GM23338 (cell line): ENCODE results near the gene GPR176. TPM values are rescaled to one million over a fixed set of nuclear protein-coding genes. Genes with fewer than 3 reads are reported as not detected.
A peak's percentile ranks its signal among the peaks of the same experiment; 100 is the strongest.

Experiments
- ATAC-seq: fragments of 200-7000 bp; cut with Tn5 transposase; 3 replicates; pipeline ENCODE4 v1.9.1; 2020
- DNase-seq: peaks from one replicate; pipeline ENCODE4 v3.0.0-alpha.2; 2015; ENCODE audit warnings: low spot score
- H2AFZ ChIP-seq: fragments of 200-600 bp; sonication (generic); 2 replicates; pipeline ENCODE4 v1.8.0; 2016; ENCODE audit warnings: antibody characterized with exemption, mild to moderate bottlenecking, moderate library complexity
- H3F3A ChIP-seq: fragments of 200-600 bp; sonication (generic); replicated peaks from 2 replicates; pipeline ENCODE4 v1.8.0; 2017; ENCODE audit warnings: antibody characterized with exemption, mixed run types, low read depth
- H3K27ac ChIP-seq: fragments of 200-600 bp; sonication (generic); 2 replicates; pipeline ENCODE4 v1.6.1; 2016; ENCODE audit warnings: low read depth
- H3K27me3 ChIP-seq: fragments of 200-600 bp; sonication (generic); 2 replicates; pipeline ENCODE4 v1.8.0; 2016; ENCODE audit warnings: mild to moderate bottlenecking, mixed run types, moderate library complexity; ENCODE audit not compliant: insufficient read depth
- H3K36me3 ChIP-seq: fragments of 200-600 bp; sonication (generic); 2 replicates; pipeline ENCODE4 v1.8.0; 2016; ENCODE audit warnings: mild to moderate bottlenecking; ENCODE audit not compliant: insufficient read depth
- H3K4me1 ChIP-seq: fragments of 200-600 bp; sonication (generic); 2 replicates; pipeline ENCODE4 v1.8.0; 2016; ENCODE audit warnings: mild to moderate bottlenecking, moderate library complexity; ENCODE audit not compliant: insufficient read depth
- H3K4me2 ChIP-seq: fragments of 200-600 bp; sonication (generic); 2 replicates; pipeline ENCODE4 v1.7.1; 2017; ENCODE audit warnings: mixed run types
- H3K4me3 ChIP-seq: fragments of 200-600 bp; sonication (generic); 2 replicates; pipeline ENCODE4 v1.6.1; 2016; ENCODE audit warnings: mixed run types
- H3K79me2 ChIP-seq: fragments of 200-600 bp; sonication (generic); replicated peaks from 2 replicates; pipeline ENCODE4 v1.8.0; 2017; ENCODE audit warnings: mild to moderate bottlenecking; ENCODE audit not compliant: insufficient read depth
- H3K9me2 ChIP-seq: fragments of 200-600 bp; sonication (generic); 2 replicates; pipeline ENCODE4 v1.8.0; 2017; ENCODE audit not compliant: insufficient read depth
- H4K20me1 ChIP-seq: fragments of 200-600 bp; sonication (generic); replicated peaks from 2 replicates; pipeline ENCODE4 v1.8.0; 2017; ENCODE audit warnings: mild to moderate bottlenecking; ENCODE audit not compliant: insufficient read depth
- H3K27ac Mint-ChIP-seq: 2 replicates; pipeline ENCODE4 v1.8.0; 2020; ENCODE audit warnings: inconsistent platforms, mild to moderate bottlenecking, moderate library complexity, mixed read lengths
- H3K27me3 Mint-ChIP-seq: 3 replicates; pipeline ENCODE4 v1.8.0; 2022; ENCODE audit warnings: low read depth, mild to moderate bottlenecking, moderate library complexity, mixed read lengths, inconsistent platforms; ENCODE audit not compliant: insufficient read depth, poor library complexity
- H3K36me3 Mint-ChIP-seq: 3 replicates; pipeline ENCODE4 v1.8.0; 2021; ENCODE audit warnings: low read depth, mild to moderate bottlenecking, inconsistent platforms, moderate library complexity, mixed read lengths
- H3K4me1 Mint-ChIP-seq: 3 replicates; pipeline ENCODE4 v1.8.0; 2020; ENCODE audit warnings: mild to moderate bottlenecking, inconsistent platforms, mixed read lengths
- H3K4me3 Mint-ChIP-seq: 3 replicates; pipeline ENCODE4 v1.8.0; 2021; ENCODE audit warnings: moderate library complexity, mild to moderate bottlenecking, inconsistent platforms, mixed read lengths
- H3K9me3 Mint-ChIP-seq: 3 replicates; pipeline ENCODE4 v1.8.0; 2020; ENCODE audit warnings: moderate library complexity, mild to moderate bottlenecking, inconsistent platforms, mixed read lengths
- CREB1 ChIP-seq: fragments of 250-450 bp; sonication (Bioruptor Pico); IDR thresholded peaks from 2 replicates; pipeline ENCODE4 v1.5.0; 2020; ENCODE audit warnings: low read depth, mild to moderate bottlenecking, moderate library complexity
- CTCF ChIP-seq, 2 experiments: fragments of 200-600 bp in 1 of 2; sonication (generic) in 1 of 2; conservative IDR thresholded peaks; 2 replicates each; pipeline versions ENCODE4 v1.5.1 to v1.6.1; 2016 to 2017; ENCODE audit warnings: antibody characterized with exemption in 2 of 2, low read depth in 2 of 2, mild to moderate bottlenecking in 2 of 2, moderate library complexity in 1 of 2
- ETS1 ChIP-seq: IDR thresholded peaks from 2 replicates; pipeline ENCODE4 v1.6.1; 2016; ENCODE audit warnings: antibody characterized with exemption
- EZH2 ChIP-seq: fragments of 200-600 bp; sonication (generic); IDR thresholded peaks from one replicate; pipeline ENCODE4 v1.8.0; 2017; ENCODE audit warnings: antibody characterized with exemption, mild to moderate bottlenecking, low read depth; ENCODE audit not compliant: unreplicated experiment
- EZH2phosphoT487 ChIP-seq: fragments of 200-600 bp; sonication (generic); IDR thresholded peaks from one replicate; pipeline ENCODE4 v1.8.1; 2018; ENCODE audit warnings: antibody characterized with exemption; ENCODE audit not compliant: unreplicated experiment
- JUNB ChIP-seq: IDR thresholded peaks from one replicate; pipeline ENCODE4 v1.6.1; 2016; ENCODE audit warnings: antibody characterized with exemption; ENCODE audit not compliant: unreplicated experiment
- NANOG ChIP-seq: IDR thresholded peaks from 2 replicates; pipeline ENCODE4 v1.6.1; 2016; ENCODE audit warnings: antibody characterized with exemption, borderline replicate concordance
- POLR2AphosphoS5 ChIP-seq: IDR thresholded peaks from 2 replicates; pipeline ENCODE4 v1.6.1; 2016; ENCODE audit warnings: antibody characterized with exemption, low read depth
- STAT1 ChIP-seq: IDR thresholded peaks from one replicate; pipeline ENCODE4 v1.6.1; 2016; ENCODE audit warnings: antibody characterized with exemption; ENCODE audit not compliant: unreplicated experiment
- ZNF114 ChIP-seq: fragments of 250-450 bp; sonication (Bioruptor Pico); IDR thresholded peaks from 2 replicates; pipeline ENCODE4 v1.5.0; 2020; ENCODE audit warnings: mild to moderate bottlenecking, moderate library complexity
- ZNF331 ChIP-seq: fragments of 250-450 bp; sonication (Bioruptor Pico); IDR thresholded peaks from 2 replicates; pipeline ENCODE4 v1.5.0; 2020; ENCODE audit warnings: low read depth, mild to moderate bottlenecking, moderate library complexity
- ZNF462 ChIP-seq: fragments of 250-450 bp; sonication (Bioruptor Pico); IDR thresholded peaks from 2 replicates; pipeline ENCODE4 v1.5.0; 2020; ENCODE audit warnings: mild to moderate bottlenecking, moderate library complexity
- polyA plus RNA-seq: library from polyadenylated mRNA; unstranded; fragments of >200 nt; fragmentation: Nextera tagmentation; extraction: Ambion mirVana; gene quantifications from 2 replicates; pipeline ENCODE4 v1.2.1, GENCODE V29; 2016
- total RNA-seq: library from RNA; depleted of rRNA; stranded (reverse); fragments of >200 nt; shearing (Covaris generic); gene quantifications from 2 replicates; pipeline ENCODE4 v1.2.3, GENCODE V29; 2014
- TF ChIP-seq, protein P1 (sequence below): IDR thresholded peaks from one replicate; pipeline ENCODE4 v1.6.1; 2018; ENCODE audit warnings: antibody characterized with exemption; ENCODE audit not compliant: unreplicated experiment

GPR176 gene
- total and polyA plus RNA-seq, 2 experiments from 2014 or later: 60.0 to 248 TPM

DNA sequence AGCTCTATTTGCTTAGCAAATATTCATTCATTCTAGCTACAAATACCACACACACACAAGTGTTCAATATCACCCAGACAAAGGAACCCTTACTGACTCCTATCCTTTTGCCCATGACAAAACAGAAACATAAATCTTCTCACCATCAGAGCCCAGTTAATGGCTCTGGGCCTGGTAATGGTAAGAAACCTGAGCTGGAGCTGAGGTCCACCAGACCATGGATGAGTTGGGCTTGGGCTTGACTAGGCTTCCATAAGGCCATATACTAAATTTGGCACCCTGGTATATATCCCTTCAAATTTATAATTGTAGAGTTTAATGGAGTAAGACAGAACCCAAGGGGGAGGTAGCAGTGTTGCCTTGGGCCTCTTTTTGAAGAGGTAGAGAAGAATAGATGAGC, 29.4 kb downstream of the GPR176 start:
- ATAC-seq (no peak), DNase-seq (no peak)
- Mint-ChIP-seq H3K36me3 (peaks cover 55% of the 10 kb centered on the region), H3K9me3 (peaks cover 17% of the 10 kb centered on the region), H3K27me3 (peaks cover 20% of the 10 kb centered on the region), H3K4me1 (peaks cover 63% of the 10 kb centered on the region), H3K27ac (peak overlapping the region; percentile 95), H3K4me3 (no peak overlapping the region)
- Histone ChIP-seq H3K4me2 (no peak overlapping the region), H3K4me1 (peaks cover 55% of the 10 kb centered on the region), H3K27me3 (no peaks in the 10 kb centered on the region), H4K20me1 (no peaks in the 10 kb centered on the region), H3K27ac (peak overlapping the region; percentile 98), H3K4me3 (no peak overlapping the region), H2AFZ (no peak overlapping the region), H3K9me2 (no peaks in the 10 kb centered on the region), H3K36me3 (peaks cover 4% of the 10 kb centered on the region; the same call in 1 of the 2 replicates), H3K79me2 (peaks cover 45% of the 10 kb centered on the region), H3F3A (peaks cover 19% of the 10 kb centered on the region; the same call in 1 of the 2 replicates)
- TF ChIP-seq POLR2AphosphoS5 (no peak), CTCF (conservative IDR thresholded peaks at IDR 0.05; ENCODE audit: low read depth in 2 of 2) (no peak), CREB1 (CRISPR knock-in tag) (no peak), ZNF331 (CRISPR knock-in tag) (no peak), ZNF462 (CRISPR knock-in tag) (no peak), EZH2 (no peak), NANOG (no peak), ETS1 (no peak), ZNF114 (no peak), JUNB (no peak), STAT1 (no peak), EZH2phosphoT487 (no peak)
- TF ChIP-seq, protein P1, sequence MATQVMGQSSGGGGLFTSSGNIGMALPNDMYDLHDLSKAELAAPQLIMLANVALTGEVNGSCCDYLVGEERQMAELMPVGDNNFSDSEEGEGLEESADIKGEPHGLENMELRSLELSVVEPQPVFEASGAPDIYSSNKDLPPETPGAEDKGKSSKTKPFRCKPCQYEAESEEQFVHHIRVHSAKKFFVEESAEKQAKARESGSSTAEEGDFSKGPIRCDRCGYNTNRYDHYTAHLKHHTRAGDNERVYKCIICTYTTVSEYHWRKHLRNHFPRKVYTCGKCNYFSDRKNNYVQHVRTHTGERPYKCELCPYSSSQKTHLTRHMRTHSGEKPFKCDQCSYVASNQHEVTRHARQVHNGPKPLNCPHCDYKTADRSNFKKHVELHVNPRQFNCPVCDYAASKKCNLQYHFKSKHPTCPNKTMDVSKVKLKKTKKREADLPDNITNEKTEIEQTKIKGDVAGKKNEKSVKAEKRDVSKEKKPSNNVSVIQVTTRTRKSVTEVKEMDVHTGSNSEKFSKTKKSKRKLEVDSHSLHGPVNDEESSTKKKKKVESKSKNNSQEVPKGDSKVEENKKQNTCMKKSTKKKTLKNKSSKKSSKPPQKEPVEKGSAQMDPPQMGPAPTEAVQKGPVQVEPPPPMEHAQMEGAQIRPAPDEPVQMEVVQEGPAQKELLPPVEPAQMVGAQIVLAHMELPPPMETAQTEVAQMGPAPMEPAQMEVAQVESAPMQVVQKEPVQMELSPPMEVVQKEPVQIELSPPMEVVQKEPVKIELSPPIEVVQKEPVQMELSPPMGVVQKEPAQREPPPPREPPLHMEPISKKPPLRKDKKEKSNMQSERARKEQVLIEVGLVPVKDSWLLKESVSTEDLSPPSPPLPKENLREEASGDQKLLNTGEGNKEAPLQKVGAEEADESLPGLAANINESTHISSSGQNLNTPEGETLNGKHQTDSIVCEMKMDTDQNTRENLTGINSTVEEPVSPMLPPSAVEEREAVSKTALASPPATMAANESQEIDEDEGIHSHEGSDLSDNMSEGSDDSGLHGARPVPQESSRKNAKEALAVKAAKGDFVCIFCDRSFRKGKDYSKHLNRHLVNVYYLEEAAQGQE: no peak
